Left renal cortex interstitium (tissue), 4 donors: ENCODE data around the gene F11. TPM values are rescaled to one million over a fixed set of nuclear protein-coding genes. Genes with fewer than 3 reads are reported as not detected.
"Not testable (repeated sequence)": the region's sequence is repeated elsewhere in the genome, so short reads cannot be mapped to it uniquely, and the experiment has no call there.

ENCODE experiments used
- DNase-seq, 4 donors: peaks; one replicate each; pipeline ENCODE4 v3.0.0-alpha.2; 2013; ENCODE audit warnings: low read depth in 4 of 4, low spot score in 2 of 4, missing footprints in 1 of 4
- polyA plus RNA-seq, 4 donors: library from polyadenylated mRNA; unstranded; fragments of 120-200 nt; gene quantifications; one replicate each; pipeline ENCODE4 v1.2.1, GENCODE V29; 2013; ENCODE audit not compliant: insufficient read length in 4 of 4

Gene F11
- polyA plus RNA-seq, 4 donors, result 2.0 to 5.6 (median 4.2) TPM

DNA sequence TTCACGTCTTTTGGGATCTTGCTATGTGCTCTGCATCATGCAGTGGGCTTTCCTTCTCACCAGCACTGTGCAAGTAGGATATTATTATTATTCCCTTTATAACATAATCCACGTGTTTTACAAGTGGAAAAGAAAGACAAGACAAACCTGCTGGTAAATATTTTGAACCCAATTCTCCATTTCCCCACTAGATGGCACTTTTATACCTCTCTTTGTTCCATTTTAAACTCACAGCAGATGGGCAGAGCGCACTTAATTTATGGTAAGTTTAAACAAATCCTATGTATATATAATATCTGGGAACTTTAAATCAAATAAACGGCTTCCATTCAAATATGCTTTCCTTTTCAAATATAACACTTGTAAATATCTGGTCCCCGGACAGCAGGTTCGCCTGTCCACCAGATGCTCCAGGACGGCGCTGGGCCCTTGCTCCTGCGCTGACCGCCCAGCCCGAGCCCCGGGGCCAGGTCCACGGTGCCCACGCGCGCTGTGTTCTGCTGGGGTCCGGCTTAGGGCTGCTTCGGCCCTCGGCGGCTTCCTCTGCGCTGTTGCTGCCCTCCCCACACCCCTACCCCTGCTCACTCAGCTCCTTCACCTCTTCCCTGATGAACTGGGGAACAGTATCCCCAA lies 31.1 kb downstream of the F11 start:
- DNase-seq, result peak; percentile 30 to 63 (median 38)

DNA sequence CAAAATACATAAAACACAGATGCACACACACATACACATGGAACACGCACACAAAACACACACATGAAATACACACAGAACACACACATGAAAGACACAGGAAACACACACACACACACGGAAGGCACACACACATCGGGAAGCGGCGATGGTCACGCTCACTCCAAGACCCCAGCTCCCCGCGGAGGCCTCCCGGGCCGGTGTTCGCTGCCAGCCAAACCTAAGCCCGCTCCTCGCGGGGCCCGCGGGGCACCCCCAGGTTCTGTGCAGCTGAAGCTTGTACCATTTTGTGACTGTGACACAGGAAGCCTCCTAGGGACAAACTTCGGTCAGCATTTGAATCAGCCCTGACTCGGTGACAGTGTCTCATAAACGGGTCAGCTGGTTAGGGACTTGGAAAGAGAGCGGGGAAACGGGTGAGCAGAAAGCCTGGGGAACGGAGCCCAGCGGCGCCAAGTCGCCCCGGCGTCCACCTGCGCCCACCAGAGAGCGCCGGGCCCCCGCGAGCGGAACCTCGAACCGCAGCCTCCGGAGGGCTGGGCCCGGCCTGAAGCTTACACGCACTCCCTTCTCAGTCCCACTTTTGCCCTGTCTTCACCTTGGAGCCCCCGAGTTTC lies 32.1 kb downstream of the F11 start:
- no peak for DNase-seq

GRCh38 chr4:186299291-186299690 lies 33.3 kb downstream of the F11 start:
- DNase-seq, result no peak

- DNase-seq, result no peak
These were observed 34.8 kb downstream of the F11 start for GRCh38 chr4:186300659-186301390.

GRCh38 chr4:186304216-186304615 lies 38.2 kb downstream of the F11 start:
- DNase-seq, result no peak

DNA sequence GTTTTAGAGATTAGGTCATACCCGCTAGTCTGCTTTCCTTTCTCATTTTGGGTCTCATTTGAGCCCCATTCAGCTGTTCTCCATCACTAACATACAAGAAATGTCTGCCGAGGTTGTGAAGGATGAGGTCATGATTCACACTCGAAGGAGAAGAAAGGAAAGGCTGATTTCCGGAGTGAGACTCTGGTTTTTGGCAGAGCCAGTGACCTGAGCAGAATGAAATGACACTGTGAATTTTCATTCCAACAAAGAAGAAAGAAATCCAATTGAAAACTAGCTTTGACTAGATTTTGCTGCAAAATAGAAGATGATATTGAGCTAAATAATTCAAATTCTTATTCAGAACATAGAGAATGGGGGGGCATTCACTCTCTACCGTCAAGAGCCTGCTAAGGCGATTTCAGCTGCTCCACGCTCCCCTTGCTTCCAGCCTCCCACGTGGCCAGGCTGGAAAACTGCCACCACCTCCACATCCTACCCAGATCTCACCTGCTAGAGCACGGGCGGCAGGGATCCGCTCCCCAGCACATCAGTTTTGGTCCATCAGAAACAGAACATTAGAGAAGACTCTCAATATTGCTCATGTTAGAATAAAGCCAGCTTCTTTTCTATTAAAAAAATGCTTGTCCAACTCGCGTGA lies 39.0 kb downstream of the F11 start:
- no peak for DNase-seq

DNA sequence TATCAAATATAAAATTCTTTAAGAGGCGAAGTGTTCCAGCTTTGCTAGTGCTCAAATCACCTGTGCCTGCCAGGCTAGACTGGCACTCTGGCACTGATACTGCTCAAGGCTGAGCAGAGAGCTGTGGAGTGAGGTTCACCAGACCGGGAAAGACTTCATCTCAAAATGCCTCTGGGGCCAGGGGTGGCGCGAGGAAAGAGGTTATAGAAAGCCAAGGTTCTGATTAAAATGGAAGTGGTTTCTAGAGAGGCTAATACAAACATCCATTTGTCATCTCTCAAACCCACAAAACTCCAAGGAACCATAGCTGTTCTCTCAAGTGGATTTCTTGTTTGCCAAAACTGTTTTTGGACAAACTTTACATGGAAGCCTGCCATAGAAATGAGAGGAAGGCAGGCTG lies 41.5 kb downstream of the F11 start:
- no peak for DNase-seq

- no peak for DNase-seq
These were observed 41.9 kb downstream of the F11 start for GRCh38 chr4:186307916-186308315.

DNA sequence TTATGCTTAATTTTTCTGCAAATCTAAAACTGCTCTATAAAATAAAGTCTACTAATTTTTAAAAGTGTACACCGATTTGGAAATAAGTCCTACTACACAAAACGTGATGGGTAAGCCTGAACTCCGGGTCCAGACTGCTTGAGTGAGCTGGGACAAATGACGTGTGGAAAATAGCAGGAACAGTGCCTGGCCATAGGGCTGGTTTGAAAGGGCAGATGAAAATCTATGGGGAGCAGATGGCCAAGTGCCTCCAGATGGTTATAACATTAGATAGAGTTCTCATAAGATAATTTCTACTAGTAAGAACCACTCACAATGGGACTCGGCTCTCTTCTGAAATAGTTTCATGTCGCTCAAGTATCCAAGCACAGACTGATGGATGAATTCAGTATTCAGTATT lies 52.5 kb downstream of the F11 start:
- DNase-seq, result no peak

DNA sequence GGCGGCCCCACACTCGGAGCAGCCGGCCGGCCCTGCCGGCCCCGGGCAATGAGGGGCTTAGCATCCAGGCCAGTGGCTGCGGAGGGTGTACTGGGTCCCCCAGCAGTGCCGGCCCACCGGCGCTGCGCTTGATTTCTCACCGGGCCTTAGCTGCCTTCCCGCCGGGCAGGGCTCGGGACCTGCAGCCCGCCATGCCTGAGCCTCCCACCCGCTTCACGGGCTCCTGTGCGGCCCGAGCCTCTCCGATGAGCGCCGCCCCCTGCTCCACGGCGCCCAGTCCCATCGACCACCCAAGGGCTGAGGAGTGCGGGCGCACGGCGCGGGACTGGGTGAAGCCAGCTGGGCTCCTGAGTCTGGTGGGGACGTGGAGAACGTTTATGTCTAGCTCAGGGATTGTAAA lies 58.7 kb downstream of the F11 start:
- not testable (repeated sequence) for DNase-seq

- DNase-seq, result no peak
These were observed 60.4 kb downstream of the F11 start for GRCh38 chr4:186326391-186326790.

DNA sequence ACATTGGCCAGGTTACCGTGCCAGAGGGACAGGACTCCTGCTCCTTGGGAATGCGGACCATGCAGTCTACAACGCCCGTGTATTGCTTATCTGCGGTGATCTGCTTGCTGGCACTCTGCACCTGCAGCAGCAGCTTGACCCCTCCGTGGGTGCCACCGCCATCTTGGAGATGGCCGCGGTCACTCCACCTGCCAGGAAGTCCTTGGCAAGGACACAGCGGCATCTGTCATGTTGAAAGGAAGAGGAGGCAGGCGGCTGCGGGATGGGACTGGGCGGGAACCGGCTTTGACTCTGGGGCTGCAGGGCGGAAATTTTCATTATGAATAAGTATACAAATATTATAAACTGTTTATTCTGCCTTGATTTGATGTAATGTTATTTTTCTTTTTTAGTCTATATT lies 63.4 kb downstream of the F11 start:
- DNase-seq, result no peak

- DNase-seq, result no peak
These were observed 64.4 kb downstream of the F11 start for GRCh38 chr4:186330368-186330767.

- no peak for DNase-seq
These were observed 69.8 kb downstream of the F11 start for GRCh38 chr4:186335793-186336192.

Other genes with a start within 250 kb of the F11 start
- 10 to 100 TPM; 11.4 to 17.5 (median 12.8) TPM for gene TLR3, start 197.0 kb upstream of the F11 start, polyA plus RNA-seq
- gene FAM149A, start 161.5 kb upstream of the F11 start, polyA plus RNA-seq, result 10 to 100 TPM; 51.1 to 65.8 (median 57.9) TPM
- 10 to 100 TPM; 14.3 to 28.8 (median 24.1) TPM for gene CYP4V2, start 74.6 kb upstream of the F11 start, polyA plus RNA-seq
- gene KLKB1, start 38.7 kb upstream of the F11 start, polyA plus RNA-seq, result 1 to 10 TPM; 1.0 to 2.8 (median 2.3) TPM